Stimulated activated CD4-positive, alpha-beta T cell treated with anti-CD3 and anti-CD28 coated beads, Interleukin-12 subunit alpha, Interleukin-12 subunit beta, amount 100 ng/mL, for 4 hours (primary cell): ENCODE data around the gene CRYBG2.
A peak's percentile ranks its signal among the peaks of the same experiment; 100 is the strongest.
"Not testable (repeated sequence)": the region's sequence is repeated elsewhere in the genome, so short reads cannot be mapped to it uniquely, and the experiment has no call there.

Source experiments
- DNase-seq: peaks from one replicate; pipeline ENCODE4 v3.0.0-alpha.2; 2020

Gene CRYBG2, protein sequence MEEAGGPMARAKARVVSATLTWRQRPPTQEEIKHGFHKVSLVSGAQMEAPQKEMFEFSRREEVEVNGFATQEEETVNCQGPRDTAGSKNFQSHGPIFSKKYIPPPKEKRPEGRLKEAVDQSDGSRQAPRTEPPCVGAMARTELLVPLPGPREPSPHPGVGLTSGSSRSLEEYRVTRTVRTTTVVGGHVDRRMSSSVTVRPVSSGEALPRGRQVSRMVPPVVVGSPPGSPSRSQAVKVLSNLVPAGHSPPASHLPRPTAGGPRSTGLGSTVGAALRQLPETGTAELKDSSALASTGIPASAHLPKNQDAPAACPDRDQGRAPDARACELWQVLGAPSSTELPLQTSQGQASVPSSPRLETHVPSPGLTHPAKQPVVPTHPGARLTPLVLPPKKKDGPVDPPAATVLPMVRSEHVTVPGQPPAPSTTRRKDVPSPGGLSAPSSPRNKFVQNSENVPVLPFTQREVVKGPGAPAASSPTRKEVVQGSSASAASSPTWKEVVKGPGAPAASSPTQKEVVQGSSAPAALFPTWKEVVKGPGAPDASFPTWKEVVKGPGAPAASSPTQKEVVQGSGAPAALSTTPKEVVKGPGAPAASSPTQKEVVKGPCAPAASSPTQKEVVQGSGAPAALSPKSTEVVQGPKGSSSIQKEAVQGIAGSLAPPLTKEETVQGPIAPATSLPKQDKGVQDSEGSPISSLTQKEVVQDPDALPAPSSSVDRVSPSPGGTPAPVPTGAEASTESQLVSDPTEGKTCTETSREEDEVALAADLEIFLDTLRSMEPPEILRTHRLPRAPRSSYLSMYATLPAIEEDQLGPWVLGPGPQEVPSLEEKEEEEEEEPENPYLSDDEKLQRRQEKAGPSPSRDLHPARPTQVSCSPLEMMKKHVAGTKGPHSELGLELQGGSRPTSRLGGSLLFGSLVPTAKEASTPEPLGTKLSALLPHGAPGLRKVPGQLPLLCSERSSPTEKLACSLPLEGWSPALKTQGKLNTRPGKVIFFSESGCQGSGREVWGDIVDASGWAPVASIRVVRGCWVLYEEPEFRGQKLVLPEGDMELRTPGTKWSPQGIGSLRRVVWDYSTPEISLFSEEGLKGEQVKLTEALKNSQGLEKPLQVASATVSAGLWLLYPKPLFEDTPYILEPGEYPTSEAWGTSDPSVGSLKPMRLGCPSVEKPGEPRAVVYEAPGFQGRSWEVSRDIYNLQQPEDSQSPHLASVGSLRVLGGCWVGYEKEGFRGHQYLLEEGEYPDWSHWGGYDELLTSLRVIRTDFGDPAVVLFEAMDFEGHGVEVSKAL (N-terminal part only)

DNA sequence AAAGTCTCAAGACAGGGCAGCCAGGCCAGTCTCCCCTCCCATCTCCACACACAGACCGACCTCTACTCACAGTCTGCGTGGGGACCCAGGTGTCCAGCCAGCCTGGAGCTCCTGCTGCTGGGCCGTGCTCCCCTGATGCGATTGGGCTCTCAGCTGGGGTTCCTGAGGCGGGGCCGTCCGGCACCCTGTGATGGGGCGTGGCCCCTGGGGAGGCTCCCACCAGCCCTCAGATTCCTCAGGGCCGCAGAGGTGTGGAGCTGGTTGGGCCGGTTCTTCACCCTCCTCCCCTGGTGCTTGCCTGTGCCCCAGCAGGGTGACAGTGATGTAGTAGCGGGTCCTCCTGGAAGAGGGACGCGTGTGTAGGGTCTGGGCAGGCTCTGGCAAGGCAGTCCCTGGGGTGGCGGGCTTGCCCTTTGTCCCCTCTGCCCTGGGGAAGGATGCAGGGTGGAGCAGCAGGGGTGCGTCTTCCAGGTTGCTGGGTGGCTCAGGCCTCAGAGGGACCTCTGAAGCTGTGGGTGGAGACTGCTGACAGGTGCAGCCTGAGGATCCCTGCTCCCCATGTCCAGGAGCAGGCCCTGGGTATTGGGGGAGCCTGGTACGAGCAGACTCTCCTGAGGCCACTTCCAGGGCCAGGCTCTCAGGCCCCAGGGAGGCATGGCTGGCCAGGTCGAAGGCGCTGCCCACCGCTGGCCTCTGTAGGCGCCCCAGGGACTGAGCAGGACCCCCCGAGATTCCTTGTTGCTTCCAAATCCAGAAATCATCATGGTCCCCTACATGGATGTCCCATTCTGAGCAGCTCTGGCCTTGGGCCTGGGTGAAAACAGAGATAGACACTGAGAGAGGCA, at the start of gene CRYBG2:
Gene CRYBG2 (minus strand): TSS at position 155 of the 845 bp plus-strand sequence. CDS start 7,473 bp downstream, outside the sequence.
- no peak for DNase-seq

DNA sequence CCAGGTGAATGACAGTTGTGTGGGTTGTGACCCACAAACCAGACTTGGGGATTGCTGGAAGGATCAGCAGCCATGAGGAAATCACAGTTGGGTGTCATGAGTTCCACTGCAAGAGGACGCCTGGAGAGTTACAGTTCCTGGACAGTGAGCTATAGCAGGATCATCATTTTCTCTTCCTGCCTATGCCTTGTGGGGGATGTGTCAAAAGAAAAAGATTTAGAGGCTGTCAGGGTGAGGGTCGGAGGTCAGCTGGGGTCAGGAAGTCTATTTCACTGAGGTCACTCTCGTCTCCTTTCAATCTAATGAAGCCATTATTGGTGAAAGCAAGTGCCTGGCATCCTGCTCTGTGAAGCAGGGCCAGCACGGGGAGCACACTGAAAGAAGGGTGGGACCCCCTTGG, 49.7 kb upstream of the CRYBG2 start:
- DNase-seq, result no peak

DNA sequence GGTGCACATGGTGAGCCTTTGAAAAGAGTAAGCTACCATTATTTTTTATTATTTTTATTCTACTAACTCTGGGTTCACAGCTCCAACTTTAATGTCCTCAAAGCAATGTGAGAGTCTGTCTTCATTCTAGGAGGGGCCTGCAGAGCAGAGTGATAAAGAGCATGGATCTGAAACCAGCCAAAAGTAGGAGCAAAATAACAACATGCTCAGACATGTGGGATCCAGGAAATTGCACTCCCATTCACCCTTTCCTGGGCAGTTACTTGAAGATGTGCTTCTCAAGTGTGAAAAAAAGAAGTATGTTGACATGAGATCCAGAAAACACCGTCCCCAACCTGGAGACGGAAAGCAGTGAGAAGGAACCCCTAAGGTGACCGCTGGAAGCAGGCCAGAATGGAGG, 48.0 kb upstream of the CRYBG2 start:
- DNase-seq, result no peak

DNA sequence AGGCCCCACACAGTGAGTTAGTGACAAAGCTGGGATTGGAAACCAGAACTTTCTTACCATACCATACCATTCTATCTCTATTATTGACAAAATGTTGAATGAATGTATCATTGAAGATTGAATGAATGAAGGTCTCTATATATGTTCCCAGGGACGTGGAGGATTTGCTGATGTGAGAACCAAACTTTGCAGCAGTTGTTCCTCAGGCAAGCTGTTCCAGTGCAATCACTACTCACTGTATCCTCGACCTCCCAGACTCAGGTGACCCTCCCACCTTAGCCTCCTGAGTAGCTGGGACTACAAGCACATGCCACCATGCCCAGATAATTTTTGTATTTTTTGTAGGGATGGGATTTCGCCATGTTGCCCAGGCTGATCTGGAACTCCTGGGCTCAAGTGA, 45.1 kb upstream of the CRYBG2 start:
- no peak for DNase-seq

GRCh38 chr1:26395754-26396153, 41.8 kb upstream of the CRYBG2 start:
- DNase-seq, result no peak

- DNase-seq, result no peak
Observed at GRCh38 chr1:26391450-26391849, 37.5 kb upstream of the CRYBG2 start.

GRCh38 chr1:26389604-26390247, 35.8 kb upstream of the CRYBG2 start:
- DNase-seq, result no peak

GRCh38 chr1:26388791-26389445, 35.0 kb upstream of the CRYBG2 start:
- no peak for DNase-seq

GRCh38 chr1:26387447-26387846, 33.5 kb upstream of the CRYBG2 start:
- no peak for DNase-seq

DNA sequence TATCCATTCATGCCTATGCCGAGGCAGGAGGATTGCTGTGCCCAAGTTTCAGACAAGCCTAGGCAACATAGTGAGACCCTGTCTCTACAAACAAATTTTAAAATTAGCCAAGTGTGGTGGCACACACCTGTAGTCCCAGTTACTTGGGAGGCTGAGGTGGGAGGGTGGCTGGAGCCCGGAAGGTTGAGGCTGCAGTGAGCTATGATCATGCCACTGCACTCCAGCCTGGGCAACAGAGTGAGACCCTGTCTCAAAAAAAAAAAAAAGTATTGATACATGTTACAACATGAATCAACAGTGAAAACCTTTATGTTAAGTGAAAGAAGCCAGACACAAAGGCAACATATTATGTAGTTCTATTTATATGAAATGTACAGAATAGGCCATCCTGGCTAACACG, 31.1 kb upstream of the CRYBG2 start:
- not testable (repeated sequence) for DNase-seq

- DNase-seq, result no peak
Observed at GRCh38 chr1:26384076-26384475, 30.1 kb upstream of the CRYBG2 start.

DNA sequence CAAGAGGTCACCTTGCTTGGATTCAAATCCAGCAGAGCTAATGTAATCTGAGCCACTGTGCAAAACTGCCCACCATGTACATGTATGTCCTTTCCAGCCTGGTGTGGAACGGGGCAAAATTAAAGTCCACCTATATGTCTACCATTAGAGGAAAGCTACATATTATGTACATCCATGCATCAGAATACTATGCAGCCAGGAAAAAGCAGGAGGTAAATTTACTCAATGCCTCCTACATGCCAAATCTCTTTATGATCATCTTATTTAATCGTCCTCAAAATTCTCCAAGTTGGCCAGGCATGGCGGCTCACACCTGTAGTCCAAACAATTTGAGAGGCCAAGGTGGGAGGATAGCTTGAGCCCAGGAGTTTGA, 24.9 kb upstream of the CRYBG2 start:
- no peak for DNase-seq

GRCh38 chr1:26378088-26378878, 24.4 kb upstream of the CRYBG2 start:
- DNase-seq, result peak; percentile 47

DNA sequence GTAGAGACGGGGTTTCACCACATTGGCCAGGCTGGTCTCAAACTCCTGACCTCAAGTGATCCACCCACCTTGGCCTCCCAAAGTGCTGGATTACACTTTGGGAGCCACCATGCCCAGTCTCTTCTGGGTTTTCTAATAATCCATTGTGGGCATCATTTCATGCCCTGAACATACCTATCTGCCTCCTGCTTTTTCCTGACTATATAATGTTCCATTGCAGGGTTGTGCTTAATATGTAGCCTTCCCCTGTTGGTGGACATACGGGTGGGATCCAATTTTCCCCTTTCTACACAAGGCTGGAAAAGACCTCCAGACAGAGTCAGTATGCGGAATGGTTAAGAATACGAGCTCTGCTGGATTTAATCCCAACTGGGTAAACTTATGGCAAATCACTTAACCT, 22.1 kb upstream of the CRYBG2 start:
- no peak for DNase-seq

DNA sequence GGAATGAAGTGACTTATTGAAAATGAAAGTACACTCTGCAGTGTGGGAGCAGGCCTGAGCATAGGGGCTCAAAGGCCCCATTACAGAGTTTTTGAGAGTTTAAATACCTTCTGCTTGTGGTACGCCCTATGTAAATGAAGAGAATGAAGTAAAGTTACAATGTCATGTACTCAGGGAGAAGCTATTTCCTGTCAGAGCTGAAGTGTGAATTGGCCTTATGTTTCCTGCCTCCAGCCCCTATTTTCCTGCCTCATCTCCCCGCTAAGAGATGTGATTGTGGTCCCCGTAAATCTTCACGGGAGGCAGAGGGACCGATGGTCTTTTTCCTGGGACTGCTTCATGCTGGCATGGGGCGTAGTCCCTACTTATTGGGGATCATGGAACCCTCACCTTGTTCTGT, 21.2 kb upstream of the CRYBG2 start:
- no peak for DNase-seq

DNA sequence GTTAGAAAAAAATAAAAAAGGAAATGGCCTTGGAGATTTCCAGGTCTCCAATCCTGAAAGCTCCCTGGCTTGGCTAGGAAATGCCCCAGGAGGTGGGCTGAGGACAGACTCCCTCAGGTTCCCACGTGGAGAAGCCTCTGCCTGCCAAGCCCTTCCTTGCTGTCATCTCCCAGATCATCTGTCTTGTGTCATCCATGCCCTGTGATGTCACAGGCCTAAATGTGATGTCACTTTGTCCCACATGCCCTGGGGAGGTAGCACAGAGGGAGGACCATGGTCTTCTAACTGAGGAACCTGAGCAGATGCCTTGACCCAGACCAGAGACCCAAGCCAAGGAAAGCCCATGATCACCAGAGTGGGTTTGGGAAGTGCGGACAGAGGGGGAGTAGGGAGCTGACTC, 20.4 kb upstream of the CRYBG2 start:
- DNase-seq, result not testable (repeated sequence)

DNA sequence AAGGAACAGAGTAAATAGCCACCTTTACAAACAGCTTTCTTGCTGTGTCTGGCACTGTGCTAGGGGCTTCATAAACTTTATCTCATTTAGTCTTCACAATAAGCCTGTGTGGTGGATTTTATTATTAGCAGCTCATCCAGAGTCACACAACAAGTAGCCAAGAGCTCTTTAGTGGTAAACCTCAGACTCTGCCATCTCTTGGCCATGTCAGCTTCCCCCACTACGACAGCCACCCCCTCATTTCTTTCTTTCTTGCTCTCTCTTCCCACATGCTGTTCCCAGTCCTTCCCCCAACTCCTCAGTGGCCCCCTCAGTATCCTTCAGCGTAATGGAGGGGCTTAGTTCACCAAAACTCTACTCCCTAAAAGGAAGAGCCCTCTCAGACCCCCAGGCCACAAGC, 19.9 kb upstream of the CRYBG2 start:
- no peak for DNase-seq

- DNase-seq, result no peak
Observed at GRCh38 chr1:26373281-26373680, 19.4 kb upstream of the CRYBG2 start.

- not testable (repeated sequence) for DNase-seq
Observed at GRCh38 chr1:26372611-26373010, 18.7 kb upstream of the CRYBG2 start, which contains the start of gene ZNF683. ZNF683 (minus strand) TSS chr1:26372750; CDS start chr1:26368571, 4,179 bp downstream.

DNA sequence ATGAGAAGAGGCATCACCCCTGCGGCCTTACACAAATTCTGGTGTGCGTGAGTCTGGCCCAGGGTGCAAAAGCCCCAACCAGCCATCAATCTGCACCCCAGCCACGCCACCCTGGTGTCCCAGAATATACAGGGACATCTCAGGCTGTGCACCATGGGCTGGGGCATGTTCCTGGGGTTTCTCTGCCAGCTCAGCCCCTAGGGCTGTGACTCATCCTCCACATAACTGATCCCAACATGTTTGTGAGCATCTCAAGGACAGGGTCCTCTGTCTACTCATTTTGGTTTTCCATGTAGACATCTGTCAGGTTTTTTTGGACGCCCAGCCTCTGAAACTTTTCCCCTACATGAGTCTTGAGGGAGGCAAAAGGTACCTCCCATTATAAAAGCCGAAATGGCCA, 18.1 kb upstream of the CRYBG2 start:
- DNase-seq, result no peak
